Fibroblast of lung (primary cell): Measurements from ENCODE around the gene MACROD2. TPM values are rescaled to one million over a fixed set of nuclear protein-coding genes. Genes with fewer than 3 reads are reported as not detected.

ENCODE experiments used
- DNase-seq, 2 donors: peaks; one replicate each; pipeline versions ENCODE4 v3.0.0 to v3.0.0-alpha.2; 2010; ENCODE audit warnings: low read depth in 2 of 2
- H2AFZ ChIP-seq: 2 replicates; pipeline ENCODE4 v1.5.1; 2012; ENCODE audit warnings: low read length, control low read depth, inconsistent platforms
- H3K27ac ChIP-seq: 2 replicates; pipeline ENCODE4 v1.5.1; 2011; ENCODE audit warnings: low read length, control low read depth; ENCODE audit not compliant: insufficient read depth
- H3K27me3 ChIP-seq: 2 replicates; pipeline ENCODE4 v1.5.1; 2011; ENCODE audit warnings: mild to moderate bottlenecking, low read length; ENCODE audit not compliant: control insufficient read depth, insufficient read depth
- H3K36me3 ChIP-seq: 2 replicates; pipeline ENCODE4 v1.5.1; 2011; ENCODE audit warnings: low read length; ENCODE audit not compliant: control insufficient read depth, insufficient read depth
- H3K4me1 ChIP-seq: 2 replicates; pipeline ENCODE4 v1.5.1; 2011; ENCODE audit warnings: low read length; ENCODE audit not compliant: control insufficient read depth, insufficient read depth; ENCODE audit errors: extremely low read depth
- H3K4me2 ChIP-seq: 2 replicates; pipeline ENCODE4 v1.5.1; 2011; ENCODE audit warnings: low read length, control low read depth; ENCODE audit not compliant: insufficient read depth; ENCODE audit errors: extremely low read depth
- H3K4me3 ChIP-seq, 4 experiments: fragments of 200-600 bp in 1 of 4; sonication (generic) in 1 of 4; replicated peaks in 1 of 4; 2 replicates each; pipeline ENCODE4 v1.5.1; 2011 to 2016; ENCODE audit warnings: low read length in 4 of 4, low read depth in 3 of 4, mild to moderate bottlenecking in 3 of 4, control low read depth in 2 of 4, inconsistent platforms in 1 of 4, mixed read lengths in 1 of 4; ENCODE audit not compliant: insufficient read depth in 1 of 4; ENCODE audit errors: control extremely low read depth in 1 of 4
- H3K79me2 ChIP-seq: 2 replicates; pipeline ENCODE4 v1.5.1; 2012; ENCODE audit warnings: mild to moderate bottlenecking, low read length, inconsistent platforms; ENCODE audit not compliant: control insufficient read depth, insufficient read depth
- H3K9ac ChIP-seq: 2 replicates; pipeline ENCODE4 v1.5.1; 2011; ENCODE audit warnings: mild to moderate bottlenecking, low read length, control low read depth; ENCODE audit not compliant: insufficient read depth
- H3K9me3 ChIP-seq: 2 replicates; pipeline ENCODE4 v1.5.1; 2012; ENCODE audit warnings: low read depth, low read length; ENCODE audit not compliant: control insufficient read depth, insufficient read depth
- H4K20me1 ChIP-seq: 2 replicates; pipeline ENCODE4 v1.5.1; 2011; ENCODE audit warnings: low read length; ENCODE audit not compliant: control insufficient read depth, insufficient read depth; ENCODE audit errors: extremely low read depth
- CTCF ChIP-seq, 2 donors: IDR thresholded peaks in 1 of 2; conservative IDR thresholded peaks in 1 of 2; 1 replicate in 1 of 2; 2 replicates in 1 of 2; pipeline ENCODE4 v1.5.1; 2011 to 2012; ENCODE audit warnings: low read length in 2 of 2, control low read depth in 1 of 2, inconsistent platforms in 1 of 2, low read depth in 1 of 2, mild to moderate bottlenecking in 1 of 2
- EZH2 ChIP-seq: IDR thresholded peaks from 2 replicates; pipeline ENCODE4 v1.5.1; 2012; ENCODE audit warnings: low read length, control low read depth, mild to moderate bottlenecking; ENCODE audit errors: missing control alignments
- polyA plus RNA-seq, 2 donors: library from polyadenylated mRNA; depleted of rRNA in 1 of 2; stranded (reverse) in 1 of 2; unstranded in 1 of 2; fragments of >200 nt; gene quantifications; 2 replicates each; pipeline ENCODE4 v1.2.1, GENCODE V29; 2011 to 2012; ENCODE audit warnings: missing spikeins in 1 of 2
- total RNA-seq: library from RNA; depleted of rRNA; stranded (reverse); fragments of >200 nt; gene quantifications from 2 replicates; pipeline ENCODE4 v1.2.1, GENCODE V29; 2014

MACROD2 gene
- total and polyA plus RNA-seq, 2 donors (not counting 1 experiment from before 2014, with no cell fraction given): 0.54 to 1.7 TPM

- H3K9ac ChIP-seq: no peak overlapping the region
- TF ChIP-seq EZH2 (no peak), CTCF (conservative IDR thresholded peaks at IDR 0.05 in 1 of 2, IDR thresholded peaks at IDR 0.05 in 1 of 2; ENCODE audit: low read depth in 1 of 2, low read length in 2 of 2) (no peak)
- H3K9me3 ChIP-seq: no peaks in the 10 kb centered on the region
- H2AFZ ChIP-seq: no peak overlapping the region
- no peak for DNase-seq
- no peaks in the 10 kb centered on the region for H4K20me1 ChIP-seq
- H3K4me1 ChIP-seq: no peaks in the 10 kb centered on the region
- no peak overlapping the region for H3K4me3 ChIP-seq
- H3K27me3 ChIP-seq: no peaks in the 10 kb centered on the region
- no peak overlapping the region for H3K27ac ChIP-seq
- no peaks in the 10 kb centered on the region for H3K79me2 ChIP-seq
- no peak overlapping the region for H3K4me2 ChIP-seq
- no peaks in the 10 kb centered on the region for H3K36me3 ChIP-seq
These were observed 920.0 kb downstream of the MACROD2 start for GRCh38 chr20:14915356-14915755.

GRCh38 chr20:14916360-14916920 lies 921.1 kb downstream of the MACROD2 start:
- no peaks in the 10 kb centered on the region for H3K27me3 ChIP-seq
- H3K79me2 ChIP-seq: no peaks in the 10 kb centered on the region
- H3K9me3 ChIP-seq: no peaks in the 10 kb centered on the region
- H3K9ac ChIP-seq: no peak overlapping the region
- no peak overlapping the region for H3K4me3 ChIP-seq
- no peak overlapping the region for H2AFZ ChIP-seq
- H3K4me2 ChIP-seq: no peak overlapping the region
- no peaks in the 10 kb centered on the region for H4K20me1 ChIP-seq
- TF ChIP-seq CTCF (conservative IDR thresholded peaks at IDR 0.05 in 1 of 2, IDR thresholded peaks at IDR 0.05 in 1 of 2; ENCODE audit: low read depth in 1 of 2, low read length in 2 of 2) (no peak), EZH2 (no peak)
- no peak for DNase-seq
- H3K36me3 ChIP-seq: no peaks in the 10 kb centered on the region
- no peak overlapping the region for H3K27ac ChIP-seq
- H3K4me1 ChIP-seq: no peaks in the 10 kb centered on the region

GRCh38 chr20:14918281-14918680 lies 923.0 kb downstream of the MACROD2 start:
- DNase-seq: no peak
- Histone ChIP-seq H3K4me1 (no peaks in the 10 kb centered on the region), H2AFZ (no peak overlapping the region), H3K36me3 (no peaks in the 10 kb centered on the region), H3K9ac (no peak overlapping the region), H3K4me2 (no peak overlapping the region), H3K9me3 (no peaks in the 10 kb centered on the region), H4K20me1 (no peaks in the 10 kb centered on the region), H3K27me3 (no peaks in the 10 kb centered on the region), H3K79me2 (no peaks in the 10 kb centered on the region), H3K27ac (no peak overlapping the region), H3K4me3 (no peak overlapping the region)
- no peak for TF ChIP-seq EZH2
- no peak for TF ChIP-seq CTCF (conservative IDR thresholded peaks at IDR 0.05 in 1 of 2, IDR thresholded peaks at IDR 0.05 in 1 of 2; ENCODE audit: low read depth in 1 of 2, low read length in 2 of 2)
